ENCODE measurements around the gene TNFRSF14. TPM values are rescaled to one million over a fixed set of nuclear protein-coding genes. Genes with fewer than 3 reads are reported as not detected.

TNFRSF14 gene
- total and polyA plus RNA-seq, 2 of the 13 experiments (the other 11 are each of a cell fraction or from before 2014, with no cell fraction given), result 11.9 to 49.9 TPM

DNA sequence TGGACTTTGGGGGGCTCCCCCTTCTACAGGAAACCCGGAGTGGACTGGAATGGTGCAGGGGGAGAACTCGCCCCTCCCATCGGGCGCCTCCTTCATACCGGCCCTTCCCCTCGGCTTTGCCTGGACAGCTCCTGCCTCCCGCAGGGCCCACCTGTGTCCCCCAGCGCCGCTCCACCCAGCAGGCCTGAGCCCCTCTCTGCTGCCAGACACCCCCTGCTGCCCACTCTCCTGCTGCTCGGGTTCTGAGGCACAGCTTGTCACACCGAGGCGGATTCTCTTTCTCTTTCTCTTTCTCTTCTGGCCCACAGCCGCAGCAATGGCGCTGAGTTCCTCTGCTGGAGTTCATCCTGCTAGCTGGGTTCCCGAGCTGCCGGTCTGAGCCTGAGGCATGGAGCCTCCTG is at the start of gene TNFRSF14 (continued):
- TF ChIP-seq ZFP90 (CRISPR knock-in tag; IDR thresholded peaks at IDR 0.05; ENCODE audit: borderline replicate concordance) (no peak), ISL2 (CRISPR knock-in tag; IDR thresholded peaks at IDR 0.05) (no peak), ZKSCAN1 (IDR thresholded peaks at IDR 0.05; ENCODE audit: low read length) (no peak), CEBPZ (IDR thresholded peaks at IDR 0.05; ENCODE audit: low read length) (no peak), ARID2 (CRISPR knock-in tag; IDR thresholded peaks at IDR 0.05; ENCODE audit: borderline replicate concordance) (0 out of 2 replicates have a peak, but pooled peaks have one; percentile 18), HHEX (CRISPR knock-in tag; IDR thresholded peaks at IDR 0.05) (no peak), ZNF343 (CRISPR knock-in tag; IDR thresholded peaks at IDR 0.05) (no peak), ZBTB43 (CRISPR knock-in tag; conservative IDR thresholded peaks at IDR 0.05) (no peak), ZNF773 (CRISPR knock-in tag; IDR thresholded peaks at IDR 0.05; ENCODE audit: borderline replicate concordance) (no peak), NR2F1 (CRISPR knock-in tag; IDR thresholded peaks at IDR 0.05) (no peak), TRIM24 (CRISPR knock-in tag; IDR thresholded peaks at IDR 0.05) (no peak), SNAI1 (CRISPR knock-in tag; IDR thresholded peaks at IDR 0.05; ENCODE audit: borderline replicate concordance) (0 out of 2 replicates have a peak, but pooled peaks have one; percentile 14), TARDBP (CRISPR knock-in tag; IDR thresholded peaks at IDR 0.05) (no peak)
- TF ChIP-seq, protein P1, sequence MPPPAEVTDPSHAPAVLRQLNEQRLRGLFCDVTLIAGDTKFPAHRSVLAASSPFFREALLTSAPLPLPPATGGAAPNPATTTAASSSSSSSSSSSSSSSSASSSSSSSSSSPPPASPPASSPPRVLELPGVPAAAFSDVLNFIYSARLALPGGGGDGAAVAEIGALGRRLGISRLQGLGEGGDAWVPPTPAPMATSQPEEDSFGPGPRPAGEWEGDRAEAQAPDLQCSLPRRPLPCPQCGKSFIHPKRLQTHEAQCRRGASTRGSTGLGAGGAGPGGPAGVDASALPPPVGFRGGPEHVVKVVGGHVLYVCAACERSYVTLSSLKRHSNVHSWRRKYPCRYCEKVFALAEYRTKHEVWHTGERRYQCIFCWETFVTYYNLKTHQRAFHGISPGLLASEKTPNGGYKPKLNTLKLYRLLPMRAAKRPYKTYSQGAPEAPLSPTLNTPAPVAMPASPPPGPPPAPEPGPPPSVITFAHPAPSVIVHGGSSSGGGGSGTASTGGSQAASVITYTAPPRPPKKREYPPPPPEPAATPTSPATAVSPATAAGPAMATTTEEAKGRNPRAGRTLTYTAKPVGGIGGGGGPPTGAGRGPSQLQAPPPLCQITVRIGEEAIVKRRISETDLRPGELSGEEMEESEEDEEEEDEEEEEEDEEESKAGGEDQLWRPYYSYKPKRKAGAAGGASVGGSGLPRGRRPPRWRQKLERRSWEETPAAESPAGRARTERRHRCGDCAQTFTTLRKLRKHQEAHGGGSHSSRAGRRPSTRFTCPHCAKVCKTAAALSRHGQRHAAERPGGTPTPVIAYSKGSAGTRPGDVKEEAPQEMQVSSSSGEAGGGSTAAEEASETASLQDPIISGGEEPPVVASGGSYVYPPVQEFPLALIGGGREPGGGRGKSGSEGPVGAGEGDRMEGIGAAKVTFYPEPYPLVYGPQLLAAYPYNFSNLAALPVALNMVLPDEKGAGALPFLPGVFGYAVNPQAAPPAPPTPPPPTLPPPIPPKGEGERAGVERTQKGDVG (CRISPR knock-in tag; IDR thresholded peaks at IDR 0.05; ENCODE audit: borderline replicate concordance), result no peak
- TF ChIP-seq, protein P2, sequence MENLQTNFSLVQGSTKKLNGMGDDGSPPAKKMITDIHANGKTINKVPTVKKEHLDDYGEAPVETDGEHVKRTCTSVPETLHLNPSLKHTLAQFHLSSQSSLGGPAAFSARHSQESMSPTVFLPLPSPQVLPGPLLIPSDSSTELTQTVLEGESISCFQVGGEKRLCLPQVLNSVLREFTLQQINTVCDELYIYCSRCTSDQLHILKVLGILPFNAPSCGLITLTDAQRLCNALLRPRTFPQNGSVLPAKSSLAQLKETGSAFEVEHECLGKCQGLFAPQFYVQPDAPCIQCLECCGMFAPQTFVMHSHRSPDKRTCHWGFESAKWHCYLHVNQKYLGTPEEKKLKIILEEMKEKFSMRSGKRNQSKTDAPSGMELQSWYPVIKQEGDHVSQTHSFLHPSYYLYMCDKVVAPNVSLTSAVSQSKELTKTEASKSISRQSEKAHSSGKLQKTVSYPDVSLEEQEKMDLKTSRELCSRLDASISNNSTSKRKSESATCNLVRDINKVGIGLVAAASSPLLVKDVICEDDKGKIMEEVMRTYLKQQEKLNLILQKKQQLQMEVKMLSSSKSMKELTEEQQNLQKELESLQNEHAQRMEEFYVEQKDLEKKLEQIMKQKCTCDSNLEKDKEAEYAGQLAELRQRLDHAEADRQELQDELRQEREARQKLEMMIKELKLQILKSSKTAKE (CRISPR knock-in tag; IDR thresholded peaks at IDR 0.05; ENCODE audit: borderline replicate concordance), result no peak
- TF ChIP-seq, protein P3, sequence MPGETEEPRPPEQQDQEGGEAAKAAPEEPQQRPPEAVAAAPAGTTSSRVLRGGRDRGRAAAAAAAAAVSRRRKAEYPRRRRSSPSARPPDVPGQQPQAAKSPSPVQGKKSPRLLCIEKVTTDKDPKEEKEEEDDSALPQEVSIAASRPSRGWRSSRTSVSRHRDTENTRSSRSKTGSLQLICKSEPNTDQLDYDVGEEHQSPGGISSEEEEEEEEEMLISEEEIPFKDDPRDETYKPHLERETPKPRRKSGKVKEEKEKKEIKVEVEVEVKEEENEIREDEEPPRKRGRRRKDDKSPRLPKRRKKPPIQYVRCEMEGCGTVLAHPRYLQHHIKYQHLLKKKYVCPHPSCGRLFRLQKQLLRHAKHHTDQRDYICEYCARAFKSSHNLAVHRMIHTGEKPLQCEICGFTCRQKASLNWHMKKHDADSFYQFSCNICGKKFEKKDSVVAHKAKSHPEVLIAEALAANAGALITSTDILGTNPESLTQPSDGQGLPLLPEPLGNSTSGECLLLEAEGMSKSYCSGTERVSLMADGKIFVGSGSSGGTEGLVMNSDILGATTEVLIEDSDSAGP (CRISPR knock-in tag; IDR thresholded peaks at IDR 0.05; ENCODE audit: borderline replicate concordance), result peak; percentile 69; the same call in 1 of the 2 replicates

All from HepG2 (cell line).